IMR-90 (cell line): ENCODE results near the gene SLC38A9. TPM values are rescaled to one million over a fixed set of nuclear protein-coding genes. Genes with fewer than 3 reads are reported as not detected.

Source experiments
- ATAC-seq: fragments of 200-7000 bp; cut with Tn5 transposase; 2 replicates; pipeline ENCODE4 v1.9.1; 2020; ENCODE audit warnings: low read depth, mild to moderate bottlenecking, moderate library complexity
- BruUV-seq: library from RNA; stranded (reverse); fragments of 400-500 nt; replicated peaks from 2 replicates; lab custom pipeline; 2021; lab: Mats Ljungman, UMichigan
- CTCF ChIA-PET: fragments of 300-600 bp; formaldehyde crosslinking; extraction: SDS; loops from one replicate; lab custom pipeline; 2021; ENCODE audit warnings: antibody characterized with exemption; lab: Yijun Ruan, JAX
- POLR2A ChIA-PET: fragments of 300-600 bp; sonication (Branson Sonifier 250); formaldehyde crosslinking; loops from one replicate; lab custom pipeline; 2022; ENCODE audit warnings: antibody characterized with exemption; ENCODE audit not compliant: unreplicated experiment; lab: Charles Lee
- DNase-seq: peaks from one replicate; pipeline ENCODE4 v3.0.0; 2013
- H2AFZ ChIP-seq: replicated peaks from 2 replicates; pipeline ENCODE3; 2013; ENCODE audit warnings: low read length, mild to moderate bottlenecking; ENCODE audit not compliant: poor library complexity
- H2AK5ac ChIP-seq: 2 replicates; pipeline ENCODE4 v1.6.1; 2013; ENCODE audit warnings: low read depth, low read length, inconsistent platforms
- H2AK9ac ChIP-seq: replicated peaks from 2 replicates; pipeline ENCODE3; 2013; ENCODE audit warnings: mild to moderate bottlenecking, low read depth, low read length, moderate library complexity; ENCODE audit not compliant: poor library complexity
- H2BK120ac ChIP-seq: 2 replicates; pipeline ENCODE4 v1.6.1; 2013; ENCODE audit warnings: low read depth, low read length, inconsistent platforms
- H2BK15ac ChIP-seq: 3 replicates; pipeline ENCODE4 v1.6.1; 2013; ENCODE audit warnings: low read depth, low read length, inconsistent platforms
- H2BK20ac ChIP-seq: 2 replicates; pipeline ENCODE4 v1.6.1; 2013; ENCODE audit warnings: low read depth, mild to moderate bottlenecking, inconsistent platforms, low read length, moderate library complexity
- H2BK5ac ChIP-seq: 2 replicates; pipeline ENCODE4 v1.6.1; 2013; ENCODE audit warnings: mild to moderate bottlenecking, low read depth, low read length, inconsistent platforms; ENCODE audit not compliant: poor library complexity, severe bottlenecking
- H3K14ac ChIP-seq: replicated peaks from 2 replicates; pipeline ENCODE4 v1.6.1; 2013; ENCODE audit warnings: low read depth, low read length, inconsistent platforms
- H3K18ac ChIP-seq: 2 replicates; pipeline ENCODE4 v1.6.1; 2013; ENCODE audit warnings: low read depth, low read length, control low read depth
- H3K23ac ChIP-seq: 2 replicates; pipeline ENCODE4 v1.6.1; 2013; ENCODE audit warnings: low read depth, low read length, inconsistent platforms
- H3K27ac ChIP-seq: 2 replicates; pipeline ENCODE4 v1.5.1; 2013; ENCODE audit warnings: mild to moderate bottlenecking, control low read depth, low read length; ENCODE audit not compliant: insufficient read depth
- H3K27me3 ChIP-seq: 2 replicates; pipeline ENCODE4 v1.6.1; 2013; ENCODE audit warnings: low read length; ENCODE audit not compliant: control insufficient read depth, insufficient read depth
- H3K36me3 ChIP-seq: 2 replicates; pipeline ENCODE4 v1.6.1; 2013; ENCODE audit warnings: low read length, mixed read lengths; ENCODE audit not compliant: control insufficient read depth, insufficient read depth
- H3K4ac ChIP-seq: 2 replicates; pipeline ENCODE4 v1.6.1; 2013; ENCODE audit warnings: low read depth, low read length, inconsistent platforms
- H3K4me1 ChIP-seq: 2 replicates; pipeline ENCODE4 v1.6.1; 2013; ENCODE audit warnings: low read length, mixed read lengths; ENCODE audit not compliant: control insufficient read depth, insufficient read depth
- H3K4me2 ChIP-seq: 2 replicates; pipeline ENCODE4 v1.6.1; 2013; ENCODE audit warnings: low read depth, mild to moderate bottlenecking, control low read depth, low read length, moderate library complexity
- H3K4me3 ChIP-seq: 2 replicates; pipeline ENCODE4 v1.5.1; 2013; ENCODE audit warnings: low read depth, mild to moderate bottlenecking, control low read depth, low read length, moderate library complexity; ENCODE audit not compliant: insufficient read depth
- H3K56ac ChIP-seq: 2 replicates; pipeline ENCODE4 v1.6.1; 2013; ENCODE audit warnings: low read length, inconsistent platforms; ENCODE audit not compliant: insufficient read depth; ENCODE audit errors: extremely low read depth
- H3K79me1 ChIP-seq, 2 experiments: 2 replicates each; pipeline ENCODE4 v1.6.1; 2013; ENCODE audit warnings: low read length in 2 of 2, inconsistent platforms in 1 of 2, low read depth in 1 of 2
- H3K9ac ChIP-seq: 2 replicates; pipeline ENCODE4 v1.6.1; 2013; ENCODE audit warnings: low read depth, low read length, control low read depth
- H3K9me1 ChIP-seq: 2 replicates; pipeline ENCODE4 v1.6.1; 2013; ENCODE audit warnings: low read length, inconsistent platforms; ENCODE audit not compliant: insufficient read depth
- H3K9me3 ChIP-seq: 2 replicates; pipeline ENCODE4 v1.6.1; 2013; ENCODE audit warnings: low read length; ENCODE audit not compliant: control insufficient read depth, insufficient read depth
- H4K20me1 ChIP-seq: 2 replicates; pipeline ENCODE4 v1.6.1; 2013; ENCODE audit warnings: low read length, inconsistent platforms; ENCODE audit not compliant: insufficient read depth
- H4K5ac ChIP-seq: 2 replicates; pipeline ENCODE4 v1.6.1; 2013; ENCODE audit warnings: mild to moderate bottlenecking, low read depth, low read length, control low read depth
- H4K8ac ChIP-seq, 2 experiments: 2 replicates each; pipeline ENCODE4 v1.6.1; 2013; ENCODE audit warnings: low read depth in 2 of 2, low read length in 2 of 2, control low read depth in 1 of 2, inconsistent platforms in 1 of 2
- H4K91ac ChIP-seq: 2 replicates; pipeline ENCODE4 v1.6.1; 2013; ENCODE audit warnings: low read depth, low read length, inconsistent platforms; ENCODE audit not compliant: insufficient read depth
- BHLHE40 ChIP-seq: fragments of 150-350 bp; IDR thresholded peaks from 2 replicates; pipeline ENCODE4 v1.6.1; 2016; ENCODE audit warnings: mild to moderate bottlenecking, low read depth, low read length
- MAFK ChIP-seq: IDR thresholded peaks from 2 replicates; pipeline ENCODE4 v1.6.1; 2012; ENCODE audit warnings: low read depth, low read length, improper control_type of control experiment
- MAZ ChIP-seq: IDR thresholded peaks from 2 replicates; pipeline ENCODE4 v1.6.1; 2012; ENCODE audit warnings: low read depth, mild to moderate bottlenecking, low read length, improper control_type of control experiment, moderate library complexity, borderline replicate concordance
- WGBS, 2 experiments: methylation state at CpG; one replicate each; pipeline versions ENCODE4 v1.1.5 to v1.1.7; 2013; ENCODE audit warnings: missing lambda C conversion rate in 2 of 2; ENCODE audit not compliant: insufficient read length in 1 of 2; ENCODE audit errors: extremely low coverage in 2 of 2; 5-methylcytosine and 5-hydroxymethylcytosine counted together
- dilution Hi-C: fragments of 300-500 bp; cut with HindIII; formaldehyde crosslinking; loops from one replicate; pipeline ENCODE4 v1.14.3; 2018; ENCODE audit warnings: low sequenced_read_pairs; ENCODE audit not compliant: unreplicated experiment
- in situ Hi-C: fragments of 300-500 bp; cut with MboI; formaldehyde crosslinking; loops from 3 replicates; pipeline ENCODE4 v1.14.3; 2019; ENCODE audit warnings: low sequenced_read_pairs, inconsistent platforms, mixed read lengths
- intact Hi-C: fragments of 100-400 bp; cut with micrococcal nuclease; formaldehyde crosslinking; loops from 2 replicates; pipeline ENCODE4 v1.10.0; 2022
- polyA plus RNA-seq, 3 experiments: library from polyadenylated mRNA; depleted of rRNA; stranded (reverse); fragments of >200 nt; gene quantifications; 2 replicates each; pipeline ENCODE4 v1.2.3, GENCODE V29; 2012; ENCODE audit warnings: low replicate concordance in 1 of 3
- total RNA-seq: library from RNA; depleted of rRNA; stranded (reverse); fragments of >200 nt; gene quantifications from 2 replicates; pipeline ENCODE4 v1.2.3, GENCODE V29; 2012
- TF ChIP-seq, protein P1 (sequence below): fragments of 150-350 bp; IDR thresholded peaks from 2 replicates; pipeline ENCODE4 v1.6.1; 2016; ENCODE audit warnings: low read depth, mild to moderate bottlenecking, low read length, moderate library complexity, borderline replicate concordance

Gene SLC38A9
- total and polyA plus RNA-seq, 2 of the 4 experiments (the other 2 are of a cell fraction) = 10.5 to 24.2 TPM

DNA sequence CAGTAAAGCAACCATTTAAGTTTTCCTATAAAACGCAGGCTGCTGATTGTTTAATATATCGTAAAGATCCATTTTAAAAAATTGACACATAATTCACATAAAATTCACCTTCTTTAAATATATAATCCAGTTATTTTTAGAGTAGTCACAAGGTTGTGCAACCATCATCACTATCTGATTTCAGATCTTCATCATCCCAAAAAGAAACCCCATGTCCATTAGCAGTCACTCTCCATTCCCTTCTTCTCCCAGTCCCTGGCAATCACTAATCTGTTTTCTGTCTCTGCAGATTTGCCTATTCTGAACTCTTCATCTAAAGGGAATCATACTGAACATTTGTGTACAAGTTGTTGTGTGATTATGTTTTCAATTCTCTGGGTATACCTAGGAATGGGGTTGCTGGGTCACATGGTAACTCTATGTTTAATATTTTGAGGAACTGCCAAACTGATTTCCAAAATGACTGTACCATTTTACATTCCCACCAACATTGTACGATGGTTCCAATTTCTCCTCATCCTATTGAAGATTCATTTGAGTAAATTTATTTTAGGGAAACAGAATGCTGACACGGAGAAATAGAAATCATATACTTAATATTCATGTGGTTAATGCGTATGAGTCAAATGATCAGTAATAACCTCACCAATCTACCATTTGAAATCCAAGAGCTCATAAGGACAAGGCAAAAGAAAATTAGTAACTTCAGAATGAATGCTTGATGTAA is 119.6 kb downstream of the SLC38A9 start:
- BruUV-seq = no TSS peak
- H3K79me1 ChIP-seq = no peaks in the 10 kb centered on the region
- H3K9me1 ChIP-seq = peaks cover 7% of the 10 kb centered on the region
- ChIA-PET POLR2A (interaction anchor here (0.7 kb wide), 1 partner anchor 9 kb away, joined by 3 read pairs; no protein-coding TSS in a partner anchor), CTCF (no interaction called here)
- no peak overlapping the region for H3K9ac ChIP-seq
- H2BK120ac ChIP-seq = no peak overlapping the region
- no peak overlapping the region for H2AK5ac ChIP-seq
- H3K27me3 ChIP-seq = peaks cover 2% of the 10 kb centered on the region; the same call in 1 of the 2 replicates
- no peak overlapping the region for H3K56ac ChIP-seq
- no peak overlapping the region for H4K5ac ChIP-seq
- DNase-seq = no peak
- intact Hi-C loops = no loop called here
- H3K14ac ChIP-seq = no peak overlapping the region
- no peak overlapping the region for H3K18ac ChIP-seq
- H3K36me3 ChIP-seq = no peaks in the 10 kb centered on the region
- WGBS, 2 experiments = 100% methylated on average over 1 of the region's 5 CpGs; no CpG with 5 or more reads in 1 of the 2 experiments
- H4K8ac ChIP-seq = no peak overlapping the region
- H3K4me2 ChIP-seq = no peak overlapping the region
- no peak overlapping the region for H3K4ac ChIP-seq
- no peaks in the 10 kb centered on the region for H3K9me3 ChIP-seq
- no peak overlapping the region for H2BK20ac ChIP-seq
- H2AK9ac ChIP-seq = no peak overlapping the region
- H3K4me3 ChIP-seq = no peak overlapping the region
- no peak overlapping the region for H2BK5ac ChIP-seq
- H3K4me1 ChIP-seq = peaks cover 4% of the 10 kb centered on the region
- no peak overlapping the region for H3K23ac ChIP-seq
- no peak overlapping the region for H3K27ac ChIP-seq
- no peak overlapping the region for H2AFZ ChIP-seq
- in situ Hi-C loops = no loop called here
- dilution Hi-C loops = no loop called here
- ATAC-seq = no peak
- TF ChIP-seq MAZ (no peak), BHLHE40 (no peak), MAFK (peak; percentile 77)
- TF ChIP-seq, protein P1, sequence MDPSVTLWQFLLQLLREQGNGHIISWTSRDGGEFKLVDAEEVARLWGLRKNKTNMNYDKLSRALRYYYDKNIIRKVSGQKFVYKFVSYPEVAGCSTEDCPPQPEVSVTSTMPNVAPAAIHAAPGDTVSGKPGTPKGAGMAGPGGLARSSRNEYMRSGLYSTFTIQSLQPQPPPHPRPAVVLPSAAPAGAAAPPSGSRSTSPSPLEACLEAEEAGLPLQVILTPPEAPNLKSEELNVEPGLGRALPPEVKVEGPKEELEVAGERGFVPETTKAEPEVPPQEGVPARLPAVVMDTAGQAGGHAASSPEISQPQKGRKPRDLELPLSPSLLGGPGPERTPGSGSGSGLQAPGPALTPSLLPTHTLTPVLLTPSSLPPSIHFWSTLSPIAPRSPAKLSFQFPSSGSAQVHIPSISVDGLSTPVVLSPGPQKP = no peak
- no peaks in the 10 kb centered on the region for H4K20me1 ChIP-seq
- no peak overlapping the region for H4K91ac ChIP-seq
- no peak overlapping the region; the same call in 2 of the 3 replicates for H2BK15ac ChIP-seq
